Measurements from ENCODE around the gene PXT1. TPM values are rescaled to one million over a fixed set of nuclear protein-coding genes. Genes with fewer than 3 reads are reported as not detected.

The PXT1 gene
- total and polyA plus RNA-seq, 2 donors (not counting 1 experiment from before 2014, with no cell fraction given) = under 0.01 to 0.03 TPM

- Histone ChIP-seq H4K20me1 (ENCODE audit: control insufficient read depth, extremely low read depth, insufficient read depth, low read length) (no peaks in the 10 kb centered on the region), H3K79me2 (ENCODE audit: control insufficient read depth, insufficient read depth, low read length) (peaks cover 21% of the 10 kb centered on the region), H3K36me3 (ENCODE audit: control insufficient read depth, insufficient read depth, low read length) (no peaks in the 10 kb centered on the region), H3K27ac (ENCODE audit: insufficient read depth, low read length) (no peak overlapping the region), H3K9ac (ENCODE audit: insufficient read depth, low read length) (no peak overlapping the region), H3K4me2 (ENCODE audit: extremely low read depth, insufficient read depth, low read length) (no peak overlapping the region), H3K4me3 (replicated peaks in 1 of 4; ENCODE audit: control extremely low read depth in 1 of 4, insufficient read depth in 1 of 4, low read depth in 3 of 4, low read length in 4 of 4) (no peak overlapping the region), H3K9me3 (ENCODE audit: control insufficient read depth, insufficient read depth, low read depth, low read length) (no peaks in the 10 kb centered on the region), H3K27me3 (ENCODE audit: control insufficient read depth, insufficient read depth, low read length) (no peaks in the 10 kb centered on the region), H3K4me1 (ENCODE audit: control insufficient read depth, extremely low read depth, insufficient read depth, low read length) (no peaks in the 10 kb centered on the region), H2AFZ (ENCODE audit: low read length) (no peak overlapping the region)
- no peak for DNase-seq (ENCODE audit: low read depth in 2 of 2)
- TF ChIP-seq CTCF (conservative IDR thresholded peaks at IDR 0.05 in 1 of 2, IDR thresholded peaks at IDR 0.05 in 1 of 2; ENCODE audit: low read depth in 1 of 2, low read length in 2 of 2) (no peak), EZH2 (IDR thresholded peaks at IDR 0.05; ENCODE audit: low read length, missing control alignments) (no peak)
Observed at GRCh38 chr6:36467625-36468024, 25.0 kb upstream of the PXT1 start.

- H3K27me3 ChIP-seq (ENCODE audit: control insufficient read depth, insufficient read depth, low read length) = no peaks in the 10 kb centered on the region
- H3K4me2 ChIP-seq (ENCODE audit: extremely low read depth, insufficient read depth, low read length) = no peak overlapping the region
- no peak overlapping the region for H3K27ac ChIP-seq (ENCODE audit: insufficient read depth, low read length)
- no peaks in the 10 kb centered on the region for H3K4me1 ChIP-seq (ENCODE audit: control insufficient read depth, extremely low read depth, insufficient read depth, low read length)
- no peak overlapping the region for H2AFZ ChIP-seq (ENCODE audit: low read length)
- no peaks in the 10 kb centered on the region for H3K36me3 ChIP-seq (ENCODE audit: control insufficient read depth, insufficient read depth, low read length)
- no peak overlapping the region for H3K4me3 ChIP-seq (replicated peaks in 1 of 4; ENCODE audit: control extremely low read depth in 1 of 4, insufficient read depth in 1 of 4, low read depth in 3 of 4, low read length in 4 of 4)
- H3K79me2 ChIP-seq (ENCODE audit: control insufficient read depth, insufficient read depth, low read length) = peaks cover 28% of the 10 kb centered on the region
- no peak for DNase-seq (ENCODE audit: low read depth in 2 of 2)
- H3K9ac ChIP-seq (ENCODE audit: insufficient read depth, low read length) = no peak overlapping the region
- H4K20me1 ChIP-seq (ENCODE audit: control insufficient read depth, extremely low read depth, insufficient read depth, low read length) = no peaks in the 10 kb centered on the region
- H3K9me3 ChIP-seq (ENCODE audit: control insufficient read depth, insufficient read depth, low read depth, low read length) = no peaks in the 10 kb centered on the region
- TF ChIP-seq CTCF (conservative IDR thresholded peaks at IDR 0.05 in 1 of 2, IDR thresholded peaks at IDR 0.05 in 1 of 2; ENCODE audit: low read depth in 1 of 2, low read length in 2 of 2) = no peak
- no peak for TF ChIP-seq EZH2 (IDR thresholded peaks at IDR 0.05; ENCODE audit: low read length, missing control alignments)
Observed at GRCh38 chr6:36464233-36464632, 21.6 kb upstream of the PXT1 start.

- Histone ChIP-seq H3K79me2 (ENCODE audit: control insufficient read depth, insufficient read depth, low read length) (peaks cover 26% of the 10 kb centered on the region), H3K4me1 (ENCODE audit: control insufficient read depth, extremely low read depth, insufficient read depth, low read length) (no peaks in the 10 kb centered on the region), H3K4me2 (ENCODE audit: extremely low read depth, insufficient read depth, low read length) (no peak overlapping the region), H3K36me3 (ENCODE audit: control insufficient read depth, insufficient read depth, low read length) (no peaks in the 10 kb centered on the region), H3K27ac (ENCODE audit: insufficient read depth, low read length) (no peak overlapping the region), H3K4me3 (replicated peaks in 1 of 4; ENCODE audit: control extremely low read depth in 1 of 4, insufficient read depth in 1 of 4, low read depth in 3 of 4, low read length in 4 of 4) (no peak overlapping the region), H3K9ac (ENCODE audit: insufficient read depth, low read length) (no peak overlapping the region), H2AFZ (ENCODE audit: low read length) (no peak overlapping the region), H4K20me1 (ENCODE audit: control insufficient read depth, extremely low read depth, insufficient read depth, low read length) (no peaks in the 10 kb centered on the region), H3K9me3 (ENCODE audit: control insufficient read depth, insufficient read depth, low read depth, low read length) (no peaks in the 10 kb centered on the region), H3K27me3 (ENCODE audit: control insufficient read depth, insufficient read depth, low read length) (no peaks in the 10 kb centered on the region)
- TF ChIP-seq CTCF (conservative IDR thresholded peaks at IDR 0.05 in 1 of 2, IDR thresholded peaks at IDR 0.05 in 1 of 2; ENCODE audit: low read depth in 1 of 2, low read length in 2 of 2) (no peak), EZH2 (IDR thresholded peaks at IDR 0.05; ENCODE audit: low read length, missing control alignments) (no peak)
- DNase-seq (ENCODE audit: low read depth in 2 of 2) = peak in 1 of 2 donors; percentile 20
Observed at GRCh38 chr6:36463676-36464075, 21.0 kb upstream of the PXT1 start.

Data from fibroblast of lung (primary cell).